Measurements from ENCODE around the gene TNFAIP2. TPM values are rescaled to one million over a fixed set of nuclear protein-coding genes. Genes with fewer than 3 reads are reported as not detected.

Gene TNFAIP2
- total RNA-seq (46.3 TPM), polyA plus RNA-seq (ENCODE audit: insufficient read depth in 1 of 8, insufficient read length in 8 of 8, low replicate concordance in 1 of 8) (10 to 100 TPM; 40.0 to 62.9 (median 56.3) TPM)
- long read RNA-seq, donor 1, full-length matches to known transcripts: 1 of 41 reads
- long read RNA-seq, donor 1, partial matches to known transcripts: 40 of 41 reads
- long read RNA-seq, donor 1, other reads (novel, unspliced or antisense): 0 of 41 reads
- long read RNA-seq, donor 2: 0 reads
- long read RNA-seq, donor 3, full-length matches to known transcripts: 2 of 84 reads
- long read RNA-seq, donor 3, partial matches to known transcripts: 82 of 84 reads
- long read RNA-seq, donor 3, other reads (novel, unspliced or antisense): 0 of 84 reads
- long read RNA-seq, donor 4, full-length matches to known transcripts: 1 of 1 reads
- long read RNA-seq, donor 4, partial matches to known transcripts: 0 of 1 reads
- long read RNA-seq, donor 4, other reads (novel, unspliced or antisense): 0 of 1 reads
- long read RNA-seq, donor 5, partial matches to known transcripts: 105 of 105 reads
- long read RNA-seq, donor 5, other reads (novel, unspliced or antisense): 0 of 105 reads
- long read RNA-seq, donor 6, full-length matches to known transcripts: 1 of 1 reads
- long read RNA-seq, donor 6, partial matches to known transcripts: 0 of 1 reads
- long read RNA-seq, donor 6, other reads (novel, unspliced or antisense): 0 of 1 reads
- long read RNA-seq, donor 7, partial matches to known transcripts: 0 of 2 reads
- long read RNA-seq, donor 7, other reads (novel, unspliced or antisense): 0 of 2 reads
- long read RNA-seq, donor 8: 0 reads
- long read RNA-seq, donor 9: 0 reads
- long read RNA-seq, donor 10, partial matches to known transcripts: 5 of 5 reads
- long read RNA-seq, donor 10, other reads (novel, unspliced or antisense): 0 of 5 reads
- long read RNA-seq, donor 11: 0 reads

- Histone ChIP-seq H3K27ac (ENCODE audit: low read length) (peak within 1 kb of the TSS; percentile 97), H3K9me3 (replicated peaks; ENCODE audit: control insufficient read depth, low read depth, low read length) (no peaks in the 10 kb centered on the region), H3K27me3 (ENCODE audit: control insufficient read depth, insufficient read depth, low read length) (peaks cover 34% of the 10 kb centered on the region), H3K36me3 (ENCODE audit: control insufficient read depth, insufficient read depth, low read length) (peaks cover 14% of the 10 kb centered on the region), H3K4me1 (ENCODE audit: control insufficient read depth, insufficient read depth, low read length) (peaks cover 90% of the 10 kb centered on the region), H3K4me3 (ENCODE audit: low read length) (peak within 1 kb of the TSS; percentile 44)
- DNase-seq: peak; percentile 85
- WGBS (ENCODE audit: insufficient coverage): under 1% methylated on average over 63 of the region's 74 CpGs
Observed at GRCh38 chr14:103122947-103123633, at the start of gene TNFAIP2. TNFAIP2 (plus strand) TSS chr14:103123461; CDS start chr14:103126458, 2,997 bp downstream.

- WGBS (ENCODE audit: insufficient coverage): 57% methylated on average over 15 of the region's 21 CpGs
- Histone ChIP-seq H3K4me3 (ENCODE audit: low read length) (no peak overlapping the region), H3K27ac (ENCODE audit: low read length) (no peak overlapping the region), H3K36me3 (ENCODE audit: control insufficient read depth, insufficient read depth, low read length) (no peaks in the 10 kb centered on the region), H3K4me1 (ENCODE audit: control insufficient read depth, insufficient read depth, low read length) (peaks cover 9% of the 10 kb centered on the region), H3K9me3 (replicated peaks; ENCODE audit: control insufficient read depth, low read depth, low read length) (no peaks in the 10 kb centered on the region), H3K27me3 (ENCODE audit: control insufficient read depth, insufficient read depth, low read length) (peaks cover 7% of the 10 kb centered on the region)
- peak; percentile 53 for DNase-seq
Observed at GRCh38 chr14:103073876-103074728, 49.2 kb upstream of the TNFAIP2 start.

- DNase-seq: peak; percentile 54
- WGBS (ENCODE audit: insufficient coverage): 11% methylated on average over 13 of the region's 21 CpGs
- H3K36me3 ChIP-seq (ENCODE audit: control insufficient read depth, insufficient read depth, low read length): no peaks in the 10 kb centered on the region
- H3K4me1 ChIP-seq (ENCODE audit: control insufficient read depth, insufficient read depth, low read length): peaks cover 9% of the 10 kb centered on the region
- no peaks in the 10 kb centered on the region for H3K9me3 ChIP-seq (replicated peaks; ENCODE audit: control insufficient read depth, low read depth, low read length)
- H3K27me3 ChIP-seq (ENCODE audit: control insufficient read depth, insufficient read depth, low read length): peaks cover 12% of the 10 kb centered on the region
- H3K4me3 ChIP-seq (ENCODE audit: low read length): peak overlapping the region; percentile 37
- peak overlapping the region; percentile 13 for H3K27ac ChIP-seq (ENCODE audit: low read length)
Observed at GRCh38 chr14:103074729-103075367, 48.4 kb upstream of the TNFAIP2 start.

- WGBS (ENCODE audit: insufficient coverage): 9% methylated on average over 8 of the region's 9 CpGs
Observed at GRCh38 chr14:103078420-103078749, 44.9 kb upstream of the TNFAIP2 start.

GRCh38 chr14:103078860-103079587 lies 44.2 kb upstream of the TNFAIP2 start:
- Histone ChIP-seq H3K27ac (ENCODE audit: low read length) (no peak overlapping the region), H3K27me3 (ENCODE audit: control insufficient read depth, insufficient read depth, low read length) (peaks cover 26% of the 10 kb centered on the region), H3K36me3 (ENCODE audit: control insufficient read depth, insufficient read depth, low read length) (no peaks in the 10 kb centered on the region), H3K4me3 (ENCODE audit: low read length) (no peak overlapping the region), H3K4me1 (ENCODE audit: control insufficient read depth, insufficient read depth, low read length) (peaks cover 9% of the 10 kb centered on the region), H3K9me3 (replicated peaks; ENCODE audit: control insufficient read depth, low read depth, low read length) (no peaks in the 10 kb centered on the region)
- no peak for DNase-seq
- WGBS (ENCODE audit: insufficient coverage): 67% methylated on average over 9 of the region's 11 CpGs

More at GRCh38 chr14:103078420-103078749, 44.9 kb upstream of the TNFAIP2 start:
- no peak overlapping the region for H3K27ac ChIP-seq (ENCODE audit: low read length)
- no peaks in the 10 kb centered on the region for H3K36me3 ChIP-seq (ENCODE audit: control insufficient read depth, insufficient read depth, low read length)
- no peak overlapping the region for H3K4me3 ChIP-seq (ENCODE audit: low read length)
- H3K4me1 ChIP-seq (ENCODE audit: control insufficient read depth, insufficient read depth, low read length): peaks cover 9% of the 10 kb centered on the region
- no peaks in the 10 kb centered on the region for H3K9me3 ChIP-seq (replicated peaks; ENCODE audit: control insufficient read depth, low read depth, low read length)
- peak; percentile 85 for DNase-seq
- peaks cover 22% of the 10 kb centered on the region for H3K27me3 ChIP-seq (ENCODE audit: control insufficient read depth, insufficient read depth, low read length)

GRCh38 chr14:103081951-103082350 lies 41.3 kb upstream of the TNFAIP2 start:
- Histone ChIP-seq H3K4me3 (ENCODE audit: low read length) (no peak overlapping the region), H3K27me3 (ENCODE audit: control insufficient read depth, insufficient read depth, low read length) (peaks cover 44% of the 10 kb centered on the region)

GRCh38 chr14:103084021-103084919 lies 39.0 kb upstream of the TNFAIP2 start, which contains the start of gene LBHD2:
LBHD2 (plus strand) TSS chr14:103084210; CDS start chr14:103086013, 1,803 bp downstream.
- H3K27ac ChIP-seq (ENCODE audit: low read length): no peak within 1 kb of the TSS
- H3K36me3 ChIP-seq (ENCODE audit: control insufficient read depth, insufficient read depth, low read length): no peaks in the 10 kb centered on the region
- 16% methylated on average over 60 of the region's 61 CpGs for WGBS (ENCODE audit: insufficient coverage)
- H3K4me1 ChIP-seq (ENCODE audit: control insufficient read depth, insufficient read depth, low read length): peaks cover 5% of the 10 kb centered on the region
- no peak for DNase-seq
- no peaks in the 10 kb centered on the region for H3K9me3 ChIP-seq (replicated peaks; ENCODE audit: control insufficient read depth, low read depth, low read length)
- peaks cover 38% of the 10 kb centered on the region for H3K27me3 ChIP-seq (ENCODE audit: control insufficient read depth, insufficient read depth, low read length)
- H3K4me3 ChIP-seq (ENCODE audit: low read length): no peak within 1 kb of the TSS

More at GRCh38 chr14:103081951-103082350, 41.3 kb upstream of the TNFAIP2 start:
- no peak for DNase-seq
- H3K36me3 ChIP-seq (ENCODE audit: control insufficient read depth, insufficient read depth, low read length): no peaks in the 10 kb centered on the region
- no peaks in the 10 kb centered on the region for H3K9me3 ChIP-seq (replicated peaks; ENCODE audit: control insufficient read depth, low read depth, low read length)
- 100% methylated on average over 2 of the region's 2 CpGs for WGBS (ENCODE audit: insufficient coverage)
- peaks cover 4% of the 10 kb centered on the region for H3K4me1 ChIP-seq (ENCODE audit: control insufficient read depth, insufficient read depth, low read length)
- no peak overlapping the region for H3K27ac ChIP-seq (ENCODE audit: low read length)

Measured in muscle of leg (tissue), 16 donors.